ENCODE measurements around the gene EIF3I.

The EIF3I gene

GRCh38 chr1:32272557-32273390 lies 50.6 kb downstream of the EIF3I start:
- DNase-seq = no peak

GRCh38 chr1:32273391-32274208 lies 51.4 kb downstream of the EIF3I start:
- DNase-seq = peak; percentile 81 to 84

- peak in 1 of 2 experiments; percentile 35 for DNase-seq
Measured at GRCh38 chr1:32274646-32275340, 52.6 kb downstream of the EIF3I start.

- DNase-seq = no peak
Measured at GRCh38 chr1:32275424-32275823, 53.2 kb downstream of the EIF3I start.

- no peak for DNase-seq
Measured at GRCh38 chr1:32276032-32276782, 54.0 kb downstream of the EIF3I start.
